Cardiac muscle cell (in vitro differentiated cells and primary cell): ENCODE measurements around the gene NKIRAS2. TPM values are rescaled to one million over a fixed set of nuclear protein-coding genes. Genes with fewer than 3 reads are reported as not detected.
"Not testable (repeated sequence)": the region's sequence is repeated elsewhere in the genome, so short reads cannot be mapped to it uniquely, and the experiment has no call there.

ENCODE experiments used
- DNase-seq, 2 donors: peaks; one replicate each; pipeline versions ENCODE4 v3.0.0 to v3.0.0-alpha.2; 2010 to 2017; ENCODE audit warnings: low read depth in 1 of 2, low spot score in 1 of 2
- H3K27ac ChIP-seq: fragments of 200-600 bp; sonication (generic); 2 replicates; pipeline ENCODE4 v1.5.1; 2016
- H3K27me3 ChIP-seq: fragments of 200-600 bp; sonication (generic); 2 replicates; pipeline ENCODE4 v1.6.0; 2016; ENCODE audit warnings: control low read depth
- H3K36me3 ChIP-seq: fragments of 200-600 bp; sonication (generic); 2 replicates; pipeline ENCODE4 v1.5.1; 2016; ENCODE audit warnings: control low read depth
- H3K4me1 ChIP-seq: fragments of 200-600 bp; sonication (generic); 2 replicates; pipeline ENCODE4 v1.8.1; 2017; ENCODE audit warnings: low read depth, mild to moderate bottlenecking, mixed run types
- H3K4me3 ChIP-seq: fragments of 200-600 bp; sonication (generic); 2 replicates; pipeline ENCODE4 v1.5.1; 2016; ENCODE audit warnings: mild to moderate bottlenecking
- H3K9me3 ChIP-seq: fragments of 200-600 bp; sonication (generic); 2 replicates; pipeline ENCODE4 v1.5.1; 2017; ENCODE audit warnings: low read depth, mild to moderate bottlenecking, control low read depth
- CTCF ChIP-seq: IDR thresholded peaks from 2 replicates; pipeline ENCODE4 v1.5.1; 2012; ENCODE audit warnings: low read depth, mild to moderate bottlenecking, low read length
- polyA plus RNA-seq: library from polyadenylated mRNA; unstranded; fragments of >200 nt; fragmentation: Nextera tagmentation; extraction: Ambion mirVana; gene quantifications from 2 replicates; pipeline ENCODE4 v1.2.1, GENCODE V29; 2016
- total RNA-seq: library from RNA; depleted of rRNA; stranded (reverse); fragments of >200 nt; gene quantifications from 2 replicates; pipeline ENCODE4 v1.2.3, GENCODE V29; 2016

The NKIRAS2 gene
- total and polyA plus RNA-seq, 2 experiments from 2014 or later, result 98.2 to 113 TPM

GRCh38 chr17:42017866-42018200 lies 2.1 kb upstream of the NKIRAS2 start:
- Histone ChIP-seq H3K4me1 (peaks cover 13% of the 10 kb centered on the region), H3K27ac (peak overlapping the region; percentile 94), H3K36me3 (peaks cover 9% of the 10 kb centered on the region), H3K4me3 (peak overlapping the region; percentile 64), H3K9me3 (no peaks in the 10 kb centered on the region), H3K27me3 (no peaks in the 10 kb centered on the region)
- DNase-seq, result no peak
- TF ChIP-seq CTCF, result no peak

- peak overlapping the region; percentile 94 for H3K27ac ChIP-seq
- no peak for DNase-seq
- no peak for TF ChIP-seq CTCF
Measured at GRCh38 chr17:42018339-42018738, 1.6 kb upstream of the NKIRAS2 start.

GRCh38 chr17:42018988-42019387 lies 902 bp upstream of the NKIRAS2 start:
- no peak for DNase-seq
- H3K4me1 ChIP-seq, result peaks cover 13% of the 10 kb centered on the region
- TF ChIP-seq CTCF, result no peak
- H3K36me3 ChIP-seq, result peaks cover 20% of the 10 kb centered on the region
- H3K27ac ChIP-seq, result no peak overlapping the region
- H3K4me3 ChIP-seq, result no peak overlapping the region
- no peaks in the 10 kb centered on the region for H3K27me3 ChIP-seq
- no peaks in the 10 kb centered on the region for H3K9me3 ChIP-seq

More at GRCh38 chr17:42018339-42018738, 1.6 kb upstream of the NKIRAS2 start:
- H3K27me3 ChIP-seq, result no peaks in the 10 kb centered on the region
- peak overlapping the region; percentile 64 for H3K4me3 ChIP-seq
- H3K9me3 ChIP-seq, result no peaks in the 10 kb centered on the region
- peaks cover 13% of the 10 kb centered on the region for H3K36me3 ChIP-seq
- peaks cover 13% of the 10 kb centered on the region for H3K4me1 ChIP-seq

- H3K27me3 ChIP-seq, DNase-seq, H3K9me3 ChIP-seq: not testable (repeated sequence)
- peak overlapping the region; percentile 97 for H3K4me3 ChIP-seq
- peaks cover 24% of the 10 kb centered on the region for H3K36me3 ChIP-seq
- peaks cover 11% of the 10 kb centered on the region for H3K4me1 ChIP-seq
- peak overlapping the region; percentile 93 for H3K27ac ChIP-seq
Measured at GRCh38 chr17:42020845-42021244, 955 bp downstream of the NKIRAS2 start.

GRCh38 chr17:42023524-42024349 lies 3.8 kb downstream of the NKIRAS2 start:
- DNase-seq, result peak in 1 of 2 donors; percentile 54
- no peak overlapping the region for H3K4me3 ChIP-seq
- H3K27me3 ChIP-seq, result no peaks in the 10 kb centered on the region
- H3K4me1 ChIP-seq, result peaks cover 11% of the 10 kb centered on the region
- no peak for TF ChIP-seq CTCF
- no peaks in the 10 kb centered on the region for H3K9me3 ChIP-seq
- H3K36me3 ChIP-seq, result peaks cover 24% of the 10 kb centered on the region
- no peak overlapping the region for H3K27ac ChIP-seq

GRCh38 chr17:42025191-42025579 lies 5.3 kb downstream of the NKIRAS2 start:
- Histone ChIP-seq H3K4me1 (peaks cover 11% of the 10 kb centered on the region), H3K9me3 (no peaks in the 10 kb centered on the region), H3K27me3 (no peaks in the 10 kb centered on the region), H3K4me3 (no peak overlapping the region), H3K36me3 (peaks cover 24% of the 10 kb centered on the region), H3K27ac (no peak overlapping the region)
- no peak for DNase-seq
- no peak for TF ChIP-seq CTCF
